ENCODE measurements around the gene CENPX. TPM values are rescaled to one million over a fixed set of nuclear protein-coding genes. Genes with fewer than 3 reads are reported as not detected.
A peak's percentile ranks its signal among the peaks of the same experiment; 100 is the strongest.

CENPX gene
- total and polyA plus RNA-seq, 2 of the 13 experiments (the other 11 are each of a cell fraction or from before 2014, with no cell fraction given): 92.7 to 170 TPM

GRCh38 chr17:81994593-81995462 is 27.9 kb downstream of the CENPX start (continued):
- peak; percentile 100 for TF ChIP-seq SRSF1 (optimal IDR thresholded peaks at IDR 0.05; ENCODE audit: low read depth, low read length)
- TF ChIP-seq SIX1 (CRISPR knock-in tag; IDR thresholded peaks at IDR 0.05; ENCODE audit: borderline replicate concordance): peak; percentile 55; the same call in 1 of the 2 replicates
- TF ChIP-seq ERF (CRISPR knock-in tag; IDR thresholded peaks at IDR 0.05): 0 out of 2 replicates have a peak, but pooled peaks have one; percentile 35
- TF ChIP-seq KAT2B (IDR thresholded peaks at IDR 0.05; ENCODE audit: borderline replicate concordance, low read depth, low read length): no peak
- no peak; the same call in 1 of the 2 replicates for TF ChIP-seq TSC22D2 (CRISPR knock-in tag; IDR thresholded peaks at IDR 0.05; ENCODE audit: borderline replicate concordance)
- no peak for TF ChIP-seq GFI1 (CRISPR knock-in tag; IDR thresholded peaks at IDR 0.05; ENCODE audit: borderline replicate concordance)
- TF ChIP-seq EEA1 (CRISPR knock-in tag; IDR thresholded peaks at IDR 0.05; ENCODE audit: borderline replicate concordance): 0 out of 2 replicates have a peak, but pooled peaks have one; percentile 11
- TF ChIP-seq SYNCRIP (IDR thresholded peaks at IDR 0.05; ENCODE audit: insufficient read depth, low read depth, low read length): no peak
- TF ChIP-seq ZBTB43 (CRISPR knock-in tag; conservative IDR thresholded peaks at IDR 0.05): 0 out of 2 replicates have a peak, but pooled peaks have one; percentile 12
- TF ChIP-seq TFDP1 (CRISPR knock-in tag; IDR thresholded peaks at IDR 0.05; ENCODE audit: borderline replicate concordance): peak; percentile 69
- peak; percentile 98 for TF ChIP-seq ZBTB7B (CRISPR knock-in tag; IDR thresholded peaks at IDR 0.05)
- TF ChIP-seq ZNF24 (IDR thresholded peaks at IDR 0.05): no peak
- TF ChIP-seq ZNF816 (CRISPR knock-in tag; IDR thresholded peaks at IDR 0.05; ENCODE audit: borderline replicate concordance): peak; percentile 57
- TF ChIP-seq ZNF235 (CRISPR knock-in tag; IDR thresholded peaks at IDR 0.05; ENCODE audit: borderline replicate concordance): peak; percentile 22; the same call in 1 of the 2 replicates
- no peak for TF ChIP-seq ZFP91 (CRISPR knock-in tag; IDR thresholded peaks at IDR 0.05; ENCODE audit: borderline replicate concordance)
- TF ChIP-seq IRX3 (CRISPR knock-in tag; IDR thresholded peaks at IDR 0.05; ENCODE audit: borderline replicate concordance, low read depth): 0 out of 2 replicates have a peak, but pooled peaks have one; percentile 1
- no peak for TF ChIP-seq NFE2L2 (IDR thresholded peaks at IDR 0.05; ENCODE audit: low read length)
- peak; percentile 83 for TF ChIP-seq NR2F6 (IDR thresholded peaks at IDR 0.05)
- peak; percentile 49 for TF ChIP-seq NR2F6 (CRISPR knock-in tag; IDR thresholded peaks at IDR 0.05)
- TF ChIP-seq NPAS2 (CRISPR knock-in tag; IDR thresholded peaks at IDR 0.05; ENCODE audit: borderline replicate concordance): no peak
- peak; percentile 85 for TF ChIP-seq ZNF264 (CRISPR knock-in tag; IDR thresholded peaks at IDR 0.05)
- TF ChIP-seq THRA (CRISPR knock-in tag; IDR thresholded peaks at IDR 0.05; ENCODE audit: borderline replicate concordance): peak; percentile 60; the same call in 1 of the 2 replicates
- no peak; the same call in 1 of the 2 replicates for TF ChIP-seq ZNF251 (CRISPR knock-in tag; IDR thresholded peaks at IDR 0.05)
- TF ChIP-seq HMG20A (CRISPR knock-in tag; IDR thresholded peaks at IDR 0.05; ENCODE audit: borderline replicate concordance): peak; percentile 72; the same call in 1 of the 2 replicates
- no peak for TF ChIP-seq ZNF713 (CRISPR knock-in tag; IDR thresholded peaks at IDR 0.05)

Measured in HepG2 (cell line).